Dermis microvascular lymphatic vessel endothelial cell (primary cell): Measurements from ENCODE around the gene SMIM45.
A peak's percentile ranks its signal among the peaks of the same experiment; 100 is the strongest.

Source experiments
- DNase-seq, 2 donors: peaks; one replicate each; pipeline versions ENCODE4 v3.0.0 to v3.0.0-alpha.2; 2010; ENCODE audit warnings: low read depth in 2 of 2

SMIM45 gene

DNA sequence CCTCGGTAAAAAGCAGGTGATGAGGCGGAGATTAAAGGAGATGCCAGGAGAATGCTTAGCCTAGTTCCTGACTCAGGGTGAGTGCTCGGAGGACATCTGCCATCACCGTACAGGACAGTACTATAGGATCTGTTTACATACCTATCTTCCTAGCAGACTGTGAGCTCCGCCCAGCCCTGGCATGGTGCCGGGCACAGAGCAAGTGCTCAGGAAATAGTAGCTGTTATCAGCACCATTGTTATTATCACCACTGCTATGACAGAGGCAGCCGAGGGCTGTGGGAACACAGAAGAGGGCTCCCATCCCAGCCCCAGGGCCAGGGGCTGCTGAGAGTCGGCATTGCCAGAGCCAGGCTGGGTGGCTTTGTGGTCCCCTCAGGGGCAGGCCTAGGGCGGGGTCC lies 16.7 kb downstream of the SMIM45 start:
- peak; percentile 74 to 84 for DNase-seq

DNA sequence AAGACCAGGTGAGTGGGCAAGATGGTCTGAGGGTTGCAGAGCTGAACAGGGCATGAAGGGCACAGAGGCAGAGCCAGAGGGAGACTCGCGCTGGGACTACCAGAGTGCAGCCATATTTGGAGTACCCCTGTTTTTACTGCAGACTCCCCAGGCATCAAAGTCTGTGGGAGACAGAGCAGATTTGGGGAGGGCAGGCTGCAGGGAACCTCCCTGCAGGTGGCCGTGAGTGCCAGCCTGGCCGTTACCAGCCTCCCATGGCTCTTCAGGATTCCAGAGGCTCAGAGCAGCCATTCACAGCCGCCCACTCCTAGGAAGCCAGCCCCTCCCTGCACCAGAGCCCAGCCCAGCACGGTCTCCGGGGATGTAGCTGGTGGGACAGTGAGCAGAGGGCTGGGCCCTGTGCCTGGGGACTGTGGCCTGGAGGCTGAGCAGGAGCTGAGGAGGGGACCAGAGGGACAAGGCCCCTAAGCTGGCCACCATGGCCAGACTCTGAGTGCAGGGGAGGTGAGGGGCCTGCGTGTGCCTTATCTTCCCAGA lies 17.2 kb downstream of the SMIM45 start, which contains the start of gene SEPTIN3:
Gene SEPTIN3, plus strand, starts transcription at position 334 of the 537 bp plus-strand sequence. CDS start 2,050 bp downstream, outside the sequence.
- no peak for DNase-seq

DNA sequence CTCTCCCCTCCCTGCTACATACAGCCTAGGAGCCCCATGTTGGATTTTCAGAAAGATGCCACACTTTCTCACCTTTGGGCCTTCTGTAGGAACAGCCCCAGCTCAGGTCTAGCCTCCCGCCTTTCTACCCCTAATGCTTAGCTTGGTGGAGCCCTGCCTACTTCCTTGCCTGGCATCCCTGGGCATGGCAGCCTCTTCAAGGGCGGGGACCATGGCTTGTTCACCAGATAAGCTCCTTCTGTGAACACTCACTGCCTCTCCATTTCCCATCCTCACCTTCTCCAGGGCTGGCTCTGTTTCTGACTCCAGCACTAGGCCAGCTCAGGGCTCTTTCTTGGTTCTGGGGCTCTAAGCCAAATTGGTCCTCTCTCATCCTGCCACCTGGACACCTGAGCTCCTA lies 18.7 kb downstream of the SMIM45 start:
- DNase-seq = no peak

DNA sequence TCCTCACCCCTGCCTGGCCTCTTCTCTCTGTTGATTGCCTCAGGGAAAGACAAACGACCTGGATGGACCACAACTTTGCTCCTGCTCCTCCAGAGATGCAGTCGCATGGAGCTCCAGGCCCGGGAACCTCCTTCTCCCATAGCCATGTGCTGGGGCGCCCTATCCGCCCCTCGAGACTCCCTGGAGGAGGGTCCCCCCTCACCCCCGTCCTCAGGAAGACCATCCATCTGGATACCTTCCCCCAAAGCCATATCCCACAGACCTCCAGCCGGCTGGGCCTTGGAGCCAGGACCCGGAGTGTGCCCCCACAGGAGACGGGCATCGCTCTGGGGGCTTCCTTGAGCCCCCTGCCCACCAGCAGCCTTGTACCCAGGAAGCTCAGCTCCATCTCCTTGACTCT lies 19.5 kb downstream of the SMIM45 start:
- no peak for DNase-seq

DNA sequence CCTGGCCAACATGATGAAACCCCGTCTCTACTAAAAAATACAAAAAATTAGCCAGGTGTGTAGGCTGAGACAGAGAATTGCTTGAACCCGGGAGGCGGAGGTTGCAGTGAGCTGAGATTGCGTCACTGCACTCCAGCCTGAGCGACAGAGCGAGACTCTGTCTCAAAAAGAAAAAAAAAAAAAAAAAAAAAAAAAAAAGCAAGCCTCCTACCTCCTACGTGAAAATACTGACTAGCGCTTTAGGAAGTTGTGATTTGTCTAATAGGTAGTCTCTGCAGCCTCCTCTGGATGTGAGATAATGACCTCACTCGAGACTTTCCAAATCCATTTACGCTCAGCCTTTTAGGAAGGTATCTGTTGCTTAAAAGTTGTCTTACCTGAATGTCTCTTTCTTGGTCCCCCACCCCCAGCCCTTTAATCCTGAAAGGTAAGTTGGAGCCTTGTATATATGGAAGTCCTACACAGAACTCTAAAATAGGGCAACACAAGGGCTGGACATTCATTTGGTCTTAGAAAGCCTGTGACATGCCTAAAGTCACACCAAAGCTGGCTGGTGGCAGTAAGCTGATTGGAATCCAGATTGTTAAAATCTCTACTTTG lies 22.8 kb downstream of the SMIM45 start:
- no peak for DNase-seq

DNA sequence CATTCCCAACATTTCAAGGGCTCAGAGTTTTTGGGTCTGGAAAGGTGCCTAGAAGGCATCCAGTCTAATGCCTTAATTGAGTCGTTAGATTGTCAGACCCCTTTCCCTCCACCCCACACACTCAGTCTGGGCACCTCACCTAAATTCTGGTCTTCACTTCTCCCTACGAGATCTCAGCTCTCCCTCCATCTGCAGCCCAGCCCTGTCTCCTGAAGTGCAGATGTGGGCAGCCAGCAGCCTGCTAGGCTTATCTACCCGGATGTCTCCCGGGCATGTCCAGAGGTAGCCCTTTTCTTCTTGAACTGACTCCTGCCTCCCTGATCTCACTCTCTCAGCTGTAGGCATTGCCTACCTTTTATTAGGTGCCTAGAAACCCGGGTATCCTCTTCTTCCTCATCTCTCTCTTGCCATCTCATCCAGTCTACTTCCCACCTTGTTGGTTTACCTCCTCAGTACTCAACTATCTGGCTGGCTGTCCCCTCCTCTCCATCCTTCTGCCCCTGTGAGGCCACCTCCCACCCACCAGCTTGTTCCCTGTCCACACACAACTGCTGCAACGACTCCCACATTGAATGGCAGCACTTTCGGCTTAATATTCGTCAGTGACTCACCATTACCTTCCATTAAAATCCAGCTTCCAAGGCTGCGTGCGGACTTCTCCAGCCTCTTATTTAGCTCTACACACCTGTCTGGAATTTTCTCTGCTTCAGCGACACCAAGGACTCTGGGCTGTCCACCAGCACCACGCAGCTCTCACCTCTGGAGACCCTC lies 23.5 kb downstream of the SMIM45 start:
- no peak for DNase-seq

DNA sequence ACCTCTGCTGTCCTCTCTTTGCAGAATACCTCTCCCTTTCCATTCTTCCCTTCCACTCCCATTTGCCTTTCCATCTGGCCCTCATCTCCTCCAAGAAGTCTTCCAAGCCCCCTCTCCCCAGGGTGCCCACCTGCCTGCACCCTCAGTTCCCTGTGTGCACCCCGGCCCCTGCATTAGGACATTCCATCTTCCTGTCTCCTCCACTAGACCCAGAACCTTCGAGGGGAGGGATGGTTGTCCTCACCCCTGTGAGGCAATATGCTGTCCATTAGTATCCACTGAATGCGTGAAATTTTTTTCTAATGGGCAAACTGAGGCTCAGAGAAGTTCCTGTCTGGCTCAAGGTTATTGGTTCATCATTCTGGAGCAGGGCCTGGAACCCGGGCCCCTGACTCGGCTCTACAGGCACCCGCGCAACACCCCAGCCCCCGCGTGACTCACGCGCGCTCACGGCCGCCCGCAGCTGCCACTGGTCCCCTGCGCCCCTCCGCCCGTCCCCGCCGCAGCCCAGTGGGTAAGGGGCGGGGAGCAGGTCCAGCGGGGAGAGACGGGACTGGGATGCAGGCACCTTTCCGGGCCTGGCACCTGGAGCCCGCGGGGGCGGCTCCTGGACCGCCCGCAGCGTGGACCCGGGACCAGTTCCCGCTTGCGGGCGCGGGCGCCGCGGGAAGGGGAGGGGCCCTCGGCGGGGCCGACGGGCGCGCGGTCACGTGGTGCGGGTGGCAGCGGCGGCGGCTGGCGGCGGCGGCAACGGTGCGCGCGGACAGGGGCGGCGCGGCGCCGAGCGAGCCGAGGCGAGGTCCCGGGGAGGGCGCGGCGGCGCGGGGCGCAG lies 24.3 kb downstream of the SMIM45 start:
- DNase-seq = peak in 1 of 2 donors; percentile 23

DNA sequence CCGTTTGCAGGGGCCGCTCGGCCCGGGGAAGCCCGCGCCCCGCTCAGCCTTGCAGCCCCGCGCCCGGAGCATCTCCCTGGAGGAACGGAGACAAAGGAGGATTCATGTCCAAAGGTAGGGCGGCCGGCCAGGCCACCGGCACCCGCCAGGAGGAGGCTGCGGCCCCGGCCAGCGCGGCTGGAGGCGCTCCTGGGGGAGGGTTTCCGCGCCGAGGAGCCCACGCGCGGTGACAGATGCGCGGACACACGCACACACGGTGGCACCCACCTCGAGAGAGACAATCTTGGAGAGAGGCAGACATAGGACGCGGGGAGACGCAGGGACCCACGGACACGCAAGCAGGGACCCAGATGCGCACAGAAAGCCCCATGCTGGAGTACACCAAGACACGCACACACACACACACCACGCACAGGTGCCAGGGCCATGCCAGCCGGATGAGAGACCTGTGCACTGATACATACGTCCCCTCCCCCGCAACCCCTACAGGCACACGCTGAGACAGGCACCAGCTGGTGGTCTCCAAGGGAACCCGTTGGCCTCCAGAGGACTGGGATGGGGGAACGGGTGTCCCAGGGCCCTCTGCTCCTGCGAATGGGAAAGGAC lies 25.1 kb downstream of the SMIM45 start:
- DNase-seq = no peak

DNA sequence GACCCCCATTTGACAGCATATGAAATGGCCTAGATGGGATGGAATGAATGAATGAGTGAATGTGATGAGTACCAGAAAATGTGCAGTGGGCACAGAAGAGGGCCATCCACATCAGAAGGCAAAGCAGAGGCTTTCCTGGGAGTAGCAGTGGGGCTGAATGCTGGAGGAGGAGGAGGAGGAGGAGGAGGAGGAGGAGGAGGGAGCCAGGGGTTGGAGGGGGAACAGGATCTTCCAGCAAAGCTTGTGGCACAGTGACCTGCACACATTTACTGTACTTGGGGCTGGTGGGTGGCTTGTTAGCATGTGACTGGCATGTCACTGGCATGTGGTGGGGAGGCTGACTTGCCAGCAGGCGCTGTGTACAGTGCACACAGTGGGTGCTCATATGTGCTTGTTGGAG lies 26.8 kb downstream of the SMIM45 start:
- DNase-seq = no peak

DNA sequence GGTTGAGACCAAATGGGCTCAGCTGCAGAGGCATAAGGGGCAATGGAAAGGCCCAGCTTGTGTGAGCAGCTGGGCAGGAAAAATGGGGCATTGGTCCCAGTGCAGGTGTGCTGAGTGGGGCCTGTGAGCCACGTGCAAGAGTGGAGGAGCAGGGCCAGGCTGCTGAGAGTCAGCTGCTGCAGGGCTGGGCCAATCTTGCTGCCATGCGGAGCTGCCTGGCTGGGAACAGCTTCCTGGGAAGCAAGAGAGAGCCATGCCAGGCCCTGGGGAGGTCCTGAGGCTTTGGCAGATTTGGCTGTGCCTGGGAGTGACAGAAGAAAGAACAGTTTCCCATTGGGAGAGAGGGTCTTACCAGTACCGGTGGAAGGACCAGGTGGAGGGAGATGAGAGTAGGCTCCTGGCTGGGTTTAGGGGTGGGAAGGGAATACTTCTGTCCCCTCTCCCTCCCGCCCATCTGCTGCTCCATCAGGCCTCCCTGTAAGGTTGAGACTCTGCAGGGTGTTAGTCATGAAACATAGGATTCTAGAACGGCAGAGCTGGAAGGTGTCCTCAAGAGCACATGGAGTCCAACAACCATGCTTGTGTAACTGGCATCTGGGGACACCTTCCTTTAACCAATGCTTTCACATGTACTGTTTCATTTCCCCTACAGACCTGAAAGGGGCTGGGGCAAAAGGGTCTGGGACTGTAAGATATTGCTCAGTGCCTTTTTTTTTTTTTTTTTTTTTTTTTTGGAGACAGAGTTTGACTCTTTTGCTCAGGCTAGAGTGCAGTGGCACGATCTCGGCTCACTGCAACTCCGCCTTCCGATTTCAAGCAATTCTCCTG lies 27.7 kb downstream of the SMIM45 start:
- DNase-seq = no peak

DNA sequence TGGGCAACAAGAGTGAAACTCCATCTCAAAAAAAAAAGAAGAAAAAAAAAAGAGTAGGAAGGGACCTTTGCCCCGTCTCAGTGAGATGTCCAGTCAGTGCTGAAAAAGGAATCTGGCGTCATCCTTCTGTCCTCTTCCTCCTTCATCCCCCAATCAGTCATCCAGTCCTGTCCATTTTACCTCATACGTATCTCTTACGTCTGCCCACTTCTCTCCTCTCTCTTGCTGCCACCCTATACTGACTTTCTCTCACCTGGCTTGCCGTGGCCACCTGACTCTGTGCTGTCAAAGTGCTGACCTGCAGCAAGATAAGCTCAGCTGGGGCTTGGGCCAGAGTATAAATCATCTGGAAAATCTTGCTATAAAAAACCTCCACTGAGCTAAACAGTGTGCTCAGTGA lies 30.9 kb downstream of the SMIM45 start:
- no peak for DNase-seq

DNA sequence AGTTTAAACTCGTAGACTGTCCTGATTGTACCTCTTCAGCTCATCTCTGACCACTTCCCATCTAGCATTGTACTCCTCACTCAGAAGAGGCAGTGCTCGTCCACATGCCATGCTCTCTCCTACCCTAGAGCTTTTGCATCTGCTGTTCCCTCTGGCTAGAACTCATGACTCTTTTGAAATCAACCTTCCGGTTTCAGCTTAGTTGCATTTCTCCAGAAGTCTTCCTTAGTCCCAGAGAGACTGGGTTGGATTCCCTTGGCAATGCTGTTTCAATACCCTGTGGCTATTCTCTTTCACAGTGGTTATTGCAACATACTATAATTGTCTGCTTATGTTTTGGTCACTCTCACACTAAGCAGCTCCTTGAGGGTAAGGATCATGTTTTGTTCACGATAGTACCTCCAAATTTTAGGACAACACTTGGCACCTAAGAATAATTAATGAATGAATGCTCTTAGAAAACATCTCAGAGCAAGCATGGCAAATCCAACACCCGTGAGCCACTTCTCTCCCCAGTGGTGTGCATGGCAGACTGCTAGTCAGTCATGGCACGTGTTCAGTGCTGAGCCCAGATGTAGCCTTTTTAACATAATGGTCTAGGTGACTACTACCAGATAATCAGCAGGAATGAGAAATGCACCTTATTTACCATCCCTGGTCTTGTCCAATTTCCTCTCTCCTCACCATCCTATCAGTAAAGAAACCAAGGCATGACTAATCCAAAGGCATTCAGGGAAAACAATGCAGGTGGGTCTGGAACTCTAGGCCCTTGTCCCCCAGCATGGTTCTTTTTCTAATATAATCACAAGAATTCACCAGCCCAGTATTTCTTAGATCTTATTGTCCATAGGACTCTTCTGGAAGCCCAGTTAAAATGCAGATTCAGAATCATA lies 31.8 kb downstream of the SMIM45 start:
- DNase-seq = no peak

DNA sequence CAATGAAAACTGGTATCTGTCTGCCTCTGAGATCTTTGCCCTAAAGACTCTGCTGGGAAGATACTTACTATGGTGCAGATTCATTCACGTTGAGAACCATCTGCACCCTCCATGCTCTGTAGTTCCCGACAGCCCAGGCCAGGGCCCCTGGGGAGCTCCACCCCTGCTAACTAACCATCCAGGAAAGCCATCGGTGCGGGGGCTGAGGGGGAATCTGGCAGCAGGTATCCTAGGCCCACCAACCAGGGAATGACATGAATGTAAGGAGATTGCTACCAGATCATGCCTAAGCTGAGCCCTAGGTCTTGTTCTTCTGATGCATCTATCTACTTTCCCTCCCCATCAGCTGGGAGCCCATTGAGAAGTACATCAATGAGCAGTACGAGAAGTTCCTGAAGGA lies 35.3 kb downstream of the SMIM45 start:
- DNase-seq = no peak

DNA sequence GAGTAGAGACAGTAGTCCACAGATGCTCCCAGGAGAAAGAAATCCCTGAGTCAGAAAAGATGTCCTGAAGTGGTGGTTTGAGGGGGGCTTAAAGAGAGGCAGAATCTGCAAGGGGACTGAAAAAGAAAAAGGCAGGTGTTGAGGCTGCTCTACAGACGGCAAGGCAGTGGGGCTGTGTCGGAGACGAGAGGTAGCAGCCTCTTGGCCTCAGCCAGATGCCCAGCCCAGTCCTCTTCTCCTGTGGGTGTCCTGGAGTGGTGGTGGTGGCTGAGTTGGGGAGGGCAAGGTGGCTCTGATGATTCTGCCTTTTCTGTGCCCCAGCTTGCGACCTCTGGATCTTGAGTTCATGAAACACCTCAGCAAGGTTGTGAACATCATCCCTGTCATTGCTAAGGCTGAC lies 37.3 kb downstream of the SMIM45 start:
- DNase-seq = no peak

DNA sequence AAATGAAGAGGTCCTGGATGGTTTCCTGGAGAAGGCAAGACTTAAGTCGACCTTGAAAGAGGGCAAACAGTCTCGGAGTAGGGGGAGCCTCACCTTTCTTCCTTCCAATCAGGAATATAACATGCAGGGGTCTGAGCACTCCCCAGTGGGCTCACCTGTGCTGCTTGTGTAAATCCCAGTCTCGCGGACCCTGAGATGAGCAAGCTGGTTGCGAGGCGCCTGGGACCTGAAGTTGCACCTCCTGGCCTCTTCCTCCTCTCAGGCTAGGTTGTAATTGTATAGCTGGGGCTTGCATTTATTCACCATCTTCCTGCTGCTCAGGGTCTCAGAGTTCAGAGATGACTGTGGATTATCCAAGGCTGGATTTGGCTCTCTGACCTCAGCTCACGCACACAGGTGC lies 39.2 kb downstream of the SMIM45 start:
- DNase-seq = no peak

DNA sequence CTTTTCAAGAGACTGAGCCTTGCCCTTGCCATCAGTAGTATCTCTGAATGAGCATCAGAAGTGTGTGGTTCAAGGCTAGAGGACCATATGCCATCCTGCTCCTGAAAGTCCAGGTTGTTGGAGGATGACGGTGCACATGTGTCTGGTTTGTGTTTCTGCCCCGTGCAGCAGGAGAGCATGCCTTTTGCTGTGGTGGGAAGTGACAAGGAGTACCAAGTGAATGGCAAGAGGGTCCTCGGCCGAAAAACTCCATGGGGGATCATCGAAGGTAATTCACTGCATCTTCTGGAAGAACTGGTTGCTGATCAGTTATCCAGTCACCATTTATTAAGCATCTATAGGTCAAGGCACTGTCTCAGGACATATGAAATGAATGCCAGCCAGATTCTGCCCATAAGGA lies 40.5 kb downstream of the SMIM45 start:
- DNase-seq = no peak

DNA sequence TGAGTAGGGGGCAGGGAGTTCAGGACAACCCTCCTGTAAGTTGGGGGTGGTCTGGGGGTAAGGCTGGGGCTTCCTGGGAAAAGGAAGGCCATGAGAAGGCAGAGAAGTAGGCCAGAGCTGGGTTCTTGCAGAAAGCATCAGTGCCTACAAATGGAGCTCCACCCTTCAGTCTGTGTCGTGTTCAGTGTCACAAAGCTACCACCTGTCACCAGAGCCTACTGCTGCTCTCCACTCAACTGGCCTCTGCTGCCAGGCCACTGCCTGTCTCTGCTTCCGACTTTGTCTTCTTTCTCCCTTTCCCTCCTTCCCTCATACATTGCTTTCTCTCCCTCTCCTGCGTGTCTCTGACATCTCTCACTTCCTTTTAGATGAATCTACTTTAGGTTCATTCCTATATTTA lies 43.3 kb downstream of the SMIM45 start:
- DNase-seq = no peak

DNA sequence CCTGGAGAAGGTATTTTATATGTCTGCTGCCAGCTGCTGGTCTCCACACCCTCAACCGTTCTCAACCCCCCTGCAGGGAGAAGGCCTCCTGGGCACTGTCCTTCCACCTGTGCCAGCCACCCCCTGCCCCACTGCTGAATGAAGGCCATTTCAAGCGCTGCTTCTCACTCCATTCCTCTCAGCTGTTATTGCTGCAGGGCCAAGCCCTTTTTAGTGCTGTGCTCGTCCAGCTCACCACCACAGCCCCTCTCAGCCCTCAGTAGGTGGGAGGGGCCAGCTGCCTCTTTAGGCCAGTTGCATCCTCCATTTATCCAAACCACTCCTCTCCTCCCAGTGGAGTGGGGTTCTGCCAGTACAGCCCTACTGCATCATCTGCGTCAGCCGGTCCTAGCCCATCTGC lies 44.9 kb downstream of the SMIM45 start:
- DNase-seq = no peak

DNA sequence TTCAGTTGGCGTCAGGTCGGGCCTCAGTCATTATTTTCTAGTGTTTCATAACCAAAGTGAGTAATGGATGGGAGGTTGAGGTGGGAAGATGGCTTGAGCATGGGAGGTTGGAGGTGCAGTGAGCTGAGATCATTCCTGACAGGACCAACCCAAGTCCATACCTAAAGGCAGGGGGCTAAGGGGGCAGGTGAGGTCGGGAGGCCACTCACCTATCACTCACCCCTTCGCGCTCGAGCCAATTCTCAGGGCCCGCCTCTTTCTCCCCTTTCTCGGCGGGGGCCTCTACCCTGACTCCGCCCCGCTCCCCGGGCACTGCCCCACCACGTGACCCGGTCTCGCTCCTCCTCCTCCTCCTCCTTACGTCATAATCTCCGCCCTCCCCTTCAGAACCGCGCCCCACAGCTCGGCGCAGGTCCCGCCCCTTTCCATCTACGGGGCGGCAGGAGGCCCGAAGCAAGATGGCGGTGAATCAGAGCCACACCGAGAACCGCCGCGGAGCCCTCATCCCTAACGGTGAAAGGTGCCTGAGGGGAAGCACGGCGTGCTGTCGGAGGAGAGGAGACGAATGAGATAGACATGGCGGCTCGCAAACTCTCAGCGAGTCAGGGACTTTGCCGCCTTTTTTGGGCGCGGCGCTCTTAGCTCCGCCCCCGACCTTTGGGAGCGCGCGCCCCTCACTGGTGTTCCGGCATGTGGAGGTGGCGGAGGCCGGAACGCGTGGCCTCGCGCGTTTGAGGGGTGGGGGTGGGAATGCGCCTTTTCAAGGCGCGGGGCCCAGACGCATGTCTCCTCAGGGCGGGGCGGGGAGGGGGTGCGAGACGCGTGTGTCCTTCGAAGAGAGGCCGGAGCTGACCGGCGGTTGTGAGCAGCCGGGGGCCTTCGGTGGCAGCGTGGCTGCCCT lies 46.7 kb downstream of the SMIM45 start, which contains the start of gene WBP2NL:
Gene WBP2NL, plus strand, starts transcription at position 428 of the 901 bp plus-strand sequence. Its CDS starts 31 bp downstream, at position 459.
- DNase-seq = peak; percentile 9 to 78
